GM18505 (cell line): ENCODE data around the gene NMRK2.
"Not testable (repeated sequence)": the region's sequence is repeated elsewhere in the genome, so short reads cannot be mapped to it uniquely, and the experiment has no call there.

Experiments used
- ATAC-seq: cut with Tn5 transposase; IDR thresholded peaks from one replicate; pipeline ENCODE4 v1.9.1; 2021; ENCODE audit not compliant: unreplicated experiment
- POLR2A ChIP-seq: IDR thresholded peaks from 4 replicates; pipeline ENCODE4 v1.6.1; 2011; ENCODE audit warnings: borderline replicate concordance; ENCODE audit not compliant: insufficient read depth, insufficient read length; ENCODE audit errors: extremely low read depth

Gene NMRK2

GRCh38 chr19:3932931-3933810 is at the start of gene NMRK2:
TSS of gene NMRK2 (plus strand) at chr19:3933069. CDS start at chr19:3933672, 603 bp downstream.
- TF ChIP-seq POLR2A, result no peak
- no peak for ATAC-seq

- no peak for TF ChIP-seq POLR2A
- ATAC-seq, result no peak
Measured at GRCh38 chr19:3890591-3890990, 42.3 kb upstream of the NMRK2 start.

- no peak for TF ChIP-seq POLR2A
- no peak for ATAC-seq
Measured at GRCh38 chr19:3893509-3894179, 39.2 kb upstream of the NMRK2 start.

GRCh38 chr19:3894959-3895358 is 37.9 kb upstream of the NMRK2 start:
- ATAC-seq, result not testable (repeated sequence)

- TF ChIP-seq POLR2A, result no peak
- no peak for ATAC-seq
Measured at GRCh38 chr19:3895788-3896187, 37.1 kb upstream of the NMRK2 start.

- ATAC-seq, result no peak
- TF ChIP-seq POLR2A, result no peak
Measured at GRCh38 chr19:3897936-3898335, 34.9 kb upstream of the NMRK2 start.

GRCh38 chr19:3898426-3898825 is 34.4 kb upstream of the NMRK2 start:
- no peak for TF ChIP-seq POLR2A
- no peak for ATAC-seq

GRCh38 chr19:3899531-3900294 is 33.2 kb upstream of the NMRK2 start:
- no peak for ATAC-seq
- no peak for TF ChIP-seq POLR2A

GRCh38 chr19:3902317-3902973 is 30.4 kb upstream of the NMRK2 start:
- ATAC-seq, result no peak
- no peak for TF ChIP-seq POLR2A

GRCh38 chr19:3904233-3904632 is 28.6 kb upstream of the NMRK2 start:
- no peak for TF ChIP-seq POLR2A
- no peak for ATAC-seq

- TF ChIP-seq POLR2A, result no peak
- no peak for ATAC-seq
Measured at GRCh38 chr19:3907626-3908265, 25.1 kb upstream of the NMRK2 start.

- no peak for TF ChIP-seq POLR2A
- ATAC-seq, result no peak
Measured at GRCh38 chr19:3908266-3909054, 24.4 kb upstream of the NMRK2 start.
